ENCODE measurements around the gene CD82. TPM values are rescaled to one million over a fixed set of nuclear protein-coding genes. Genes with fewer than 3 reads are reported as not detected.
A peak's percentile ranks its signal among the peaks of the same experiment; 100 is the strongest.

Gene CD82
- total RNA-seq, 5 donors from 2014 or later (not counting 1 experiment from before 2014, with no cell fraction given) = 53.4 to 99.6 (median 69.0) TPM

- no peaks in the 10 kb centered on the region for H3K36me3 Mint-ChIP-seq
- Histone ChIP-seq H3K27ac (ENCODE audit: low read length) (peak overlapping the region; percentile 82), H3K27me3 (replicated peaks in 1 of 2; ENCODE audit: control insufficient read depth in 2 of 2, extremely low read depth in 1 of 2, insufficient read depth in 2 of 2, low read length in 1 of 2) (no peaks in the 10 kb centered on the region), H3K4me3 (ENCODE audit: control insufficient read depth in 1 of 2, extremely low read depth in 1 of 2, low read length in 1 of 2) (peak overlapping the region; percentile 85 to 89), H3K9me3 (no peaks in the 10 kb centered on the region), H3K36me3 (ENCODE audit: control insufficient read depth in 2 of 2, extremely low read depth in 1 of 2, insufficient read depth in 1 of 2, low read length in 1 of 2) (no peaks in the 10 kb centered on the region), H3K4me1 (ENCODE audit: control insufficient read depth in 1 of 2, extremely low read depth in 1 of 2, insufficient read depth in 2 of 2, low read length in 2 of 2) (peaks cover 38 to 67% of the 10 kb centered on the region in 2 experiments)
- WGBS (ENCODE audit: insufficient coverage) = 0% methylated on average over 8 of the region's 17 CpGs
- peak in 3 of 35 experiments; percentile 9 to 44 (median 14) for DNase-seq
- peak overlapping the region; percentile 80 to 81 for H3K27ac Mint-ChIP-seq
- ChIA-PET POLR2A (interaction anchor here in 1 of 2 donors (0.6 to 1.4 kb wide), 2 partner anchors 45 to 46 kb away, joined by 3 to 5 read pairs; no protein-coding TSS in a partner anchor), CTCF (interaction anchor here (0.5 to 2.2 kb wide), 6 partner anchors 10 to 1801 kb away, joined by 4 to 16 read pairs (median 6); no protein-coding TSS in a partner anchor)
- H3K27me3 Mint-ChIP-seq = no peaks in the 10 kb centered on the region
- H3K9me3 Mint-ChIP-seq = no peaks in the 10 kb centered on the region
- no peak for ATAC-seq (replicated peaks in 1 of 4)
- H3K4me1 Mint-ChIP-seq = peaks cover 47 to 61% (median 54%) of the 10 kb centered on the region in 3 donors
- peak overlapping the region; percentile 81 to 88 (median 83) for H3K4me3 Mint-ChIP-seq
Observed at GRCh38 chr11:44565953-44566949, 788 bp downstream of the CD82 start.

GRCh38 chr11:44566952-44567875 lies 1.8 kb downstream of the CD82 start:
- H3K36me3 Mint-ChIP-seq = peaks cover under 1% of the 10 kb centered on the region
- H3K27me3 Mint-ChIP-seq = no peaks in the 10 kb centered on the region
- H3K9me3 ChIP-seq = no peaks in the 10 kb centered on the region
- H3K4me1 Mint-ChIP-seq = peaks cover 55 to 68% (median 63%) of the 10 kb centered on the region in 3 donors
- 51% methylated on average over 8 of the region's 11 CpGs for WGBS (ENCODE audit: insufficient coverage)
- H3K4me3 ChIP-seq (ENCODE audit: control insufficient read depth in 1 of 2, extremely low read depth in 1 of 2, low read length in 1 of 2) = peak overlapping the region; percentile 85 to 89
- CTCF ChIA-PET = no interaction called here
- no peaks in the 10 kb centered on the region for H3K9me3 Mint-ChIP-seq
- no peaks in the 10 kb centered on the region for H3K27me3 ChIP-seq (replicated peaks in 1 of 2; ENCODE audit: control insufficient read depth in 2 of 2, extremely low read depth in 1 of 2, insufficient read depth in 2 of 2, low read length in 1 of 2)
- DNase-seq (peak in 9 of 35 experiments; percentile 4 to 37 (median 21)), ATAC-seq (replicated peaks in 1 of 4) (no peak)
- no peaks in the 10 kb centered on the region for H3K36me3 ChIP-seq (ENCODE audit: control insufficient read depth in 2 of 2, extremely low read depth in 1 of 2, insufficient read depth in 1 of 2, low read length in 1 of 2)
- peaks cover 38 to 75% of the 10 kb centered on the region in 2 experiments for H3K4me1 ChIP-seq (ENCODE audit: control insufficient read depth in 1 of 2, extremely low read depth in 1 of 2, insufficient read depth in 2 of 2, low read length in 2 of 2)
- H3K4me3 Mint-ChIP-seq = peak overlapping the region; percentile 81 to 88 (median 83)
- H3K27ac Mint-ChIP-seq = peak overlapping the region; percentile 80 to 81
- H3K27ac ChIP-seq (ENCODE audit: low read length) = peak overlapping the region; percentile 82
- POLR2A ChIA-PET = interaction anchor here in 1 of 2 donors (0.6 kb wide), 1 partner anchor 45 kb away, joined by 3 read pairs; no protein-coding TSS in a partner anchor

- Mint-ChIP-seq H3K27me3 (no peaks in the 10 kb centered on the region), H3K4me3 (peak overlapping the region; percentile 81 to 88 (median 83)), H3K27ac (peak overlapping the region; percentile 80 to 81), H3K4me1 (peaks cover 62 to 75% (median 69%) of the 10 kb centered on the region in 3 donors), H3K36me3 (peaks cover 3% of the 10 kb centered on the region), H3K9me3 (no peaks in the 10 kb centered on the region)
- H3K27me3 ChIP-seq (replicated peaks in 1 of 2; ENCODE audit: control insufficient read depth in 2 of 2, extremely low read depth in 1 of 2, insufficient read depth in 2 of 2, low read length in 1 of 2) = no peaks in the 10 kb centered on the region
- ChIA-PET POLR2A (no interaction called here), CTCF (no interaction called here)
- DNase-seq (no peak), ATAC-seq (replicated peaks in 1 of 4) (no peak)
- WGBS (ENCODE audit: insufficient coverage) = 98% methylated on average over 4 of the region's 4 CpGs
- no peaks in the 10 kb centered on the region for H3K36me3 ChIP-seq (ENCODE audit: control insufficient read depth in 2 of 2, extremely low read depth in 1 of 2, insufficient read depth in 1 of 2, low read length in 1 of 2)
- H3K4me3 ChIP-seq (ENCODE audit: control insufficient read depth in 1 of 2, extremely low read depth in 1 of 2, low read length in 1 of 2) = peak overlapping the region in 1 of 2 donors; percentile 32
- H3K4me1 ChIP-seq (ENCODE audit: control insufficient read depth in 1 of 2, extremely low read depth in 1 of 2, insufficient read depth in 2 of 2, low read length in 2 of 2) = peaks cover 44 to 81% of the 10 kb centered on the region in 2 experiments
- peak overlapping the region; percentile 82 for H3K27ac ChIP-seq (ENCODE audit: low read length)
- H3K9me3 ChIP-seq = no peaks in the 10 kb centered on the region
Observed at GRCh38 chr11:44567876-44568256, 2.4 kb downstream of the CD82 start.

GRCh38 chr11:44568331-44568657 lies 2.8 kb downstream of the CD82 start:
- Histone ChIP-seq H3K4me1 (ENCODE audit: control insufficient read depth in 1 of 2, extremely low read depth in 1 of 2, insufficient read depth in 2 of 2, low read length in 2 of 2) (peaks cover 47 to 85% of the 10 kb centered on the region in 2 experiments), H3K9me3 (no peaks in the 10 kb centered on the region), H3K27ac (ENCODE audit: low read length) (peak overlapping the region; percentile 82), H3K27me3 (replicated peaks in 1 of 2; ENCODE audit: control insufficient read depth in 2 of 2, extremely low read depth in 1 of 2, insufficient read depth in 2 of 2, low read length in 1 of 2) (no peaks in the 10 kb centered on the region), H3K36me3 (ENCODE audit: control insufficient read depth in 2 of 2, extremely low read depth in 1 of 2, insufficient read depth in 1 of 2, low read length in 1 of 2) (no peaks in the 10 kb centered on the region), H3K4me3 (ENCODE audit: control insufficient read depth in 1 of 2, extremely low read depth in 1 of 2, low read length in 1 of 2) (peak overlapping the region; percentile 1 to 32)
- Mint-ChIP-seq H3K9me3 (no peaks in the 10 kb centered on the region), H3K27ac (peak overlapping the region; percentile 80 to 81), H3K4me1 (peaks cover 66 to 79% (median 73%) of the 10 kb centered on the region in 3 donors), H3K36me3 (peaks cover 3% of the 10 kb centered on the region), H3K4me3 (peak overlapping the region; percentile 46 to 88 (median 83)), H3K27me3 (no peaks in the 10 kb centered on the region)
- POLR2A ChIA-PET = no interaction called here
- ATAC-seq (replicated peaks in 1 of 4) (no peak), DNase-seq (no peak)
- CTCF ChIA-PET = interaction anchor here in 1 of 2 donors (0.7 kb wide), 1 partner anchor 43 kb away, joined by 3 read pairs; no protein-coding TSS in a partner anchor
- WGBS (ENCODE audit: insufficient coverage) = no CpG with 5 or more reads among the region's 4 CpGs

GRCh38 chr11:44568658-44569473 lies 3.4 kb downstream of the CD82 start:
- 27% methylated on average over 8 of the region's 15 CpGs for WGBS (ENCODE audit: insufficient coverage)

More at GRCh38 chr11:44568658-44569473, 3.4 kb downstream of the CD82 start:
- CTCF ChIA-PET = interaction anchor here (0.6 to 1.1 kb wide), 6 partner anchors 9 to 110 kb away, joined by 3 to 8 read pairs (median 3); no protein-coding TSS in a partner anchor
- peak; percentile 50 to 89 (median 78) for DNase-seq
- H3K9me3 Mint-ChIP-seq = no peaks in the 10 kb centered on the region
- no peaks in the 10 kb centered on the region for H3K27me3 Mint-ChIP-seq
- Histone ChIP-seq H3K36me3 (ENCODE audit: control insufficient read depth in 2 of 2, extremely low read depth in 1 of 2, insufficient read depth in 1 of 2, low read length in 1 of 2) (no peaks in the 10 kb centered on the region), H3K4me1 (ENCODE audit: control insufficient read depth in 1 of 2, extremely low read depth in 1 of 2, insufficient read depth in 2 of 2, low read length in 2 of 2) (peaks cover 50 to 91% of the 10 kb centered on the region in 2 experiments), H3K27ac (ENCODE audit: low read length) (peak overlapping the region; percentile 82), H3K27me3 (replicated peaks in 1 of 2; ENCODE audit: control insufficient read depth in 2 of 2, extremely low read depth in 1 of 2, insufficient read depth in 2 of 2, low read length in 1 of 2) (no peaks in the 10 kb centered on the region), H3K9me3 (no peaks in the 10 kb centered on the region), H3K4me3 (ENCODE audit: control insufficient read depth in 1 of 2, extremely low read depth in 1 of 2, low read length in 1 of 2) (peak overlapping the region; percentile 25 to 32)
- peak overlapping the region; percentile 46 to 88 (median 83) for H3K4me3 Mint-ChIP-seq
- H3K36me3 Mint-ChIP-seq = peaks cover 3% of the 10 kb centered on the region
- POLR2A ChIA-PET = interaction anchor here in 1 of 2 donors (1.5 kb wide), 1 partner anchor 43 kb away, joined by 5 read pairs; no protein-coding TSS in a partner anchor
- H3K27ac Mint-ChIP-seq = peak overlapping the region; percentile 80 to 81
- H3K4me1 Mint-ChIP-seq = peaks cover 72 to 85% (median 79%) of the 10 kb centered on the region in 3 donors
- ATAC-seq (replicated peaks in 1 of 4) = peak; percentile 58 to 66 (median 63)
